ENCODE measurements around the gene AP1G2.

- TF ChIP-seq CTCF (conservative IDR thresholded peaks at IDR 0.05; ENCODE audit: low read depth, low read length) (no peak), EZH2phosphoT487 (IDR thresholded peaks at IDR 0.05; ENCODE audit: borderline replicate concordance, low read length) (no peak), EZH2 (IDR thresholded peaks at IDR 0.05; ENCODE audit: low read length, unreplicated experiment) (no peak)
These were observed 1.3 kb downstream of the AP1G2 start for GRCh38 chr14:23566112-23566777.

Measured in PC-3 (cell line).